ENCODE measurements around the gene STXBP4.

STXBP4 gene

GRCh38 chr17:54924405-54924804 lies 44.2 kb upstream of the STXBP4 start:
- Histone ChIP-seq H3K4me2 (ENCODE audit: low read depth, low read length) (no peak overlapping the region), H3K79me2 (ENCODE audit: low read length) (no peaks in the 10 kb centered on the region), H3K36me3 (replicated peaks; ENCODE audit: insufficient read depth, low read length) (no peaks in the 10 kb centered on the region), H3K27ac (ENCODE audit: low read length) (no peak overlapping the region), H3F3A (ENCODE audit: insufficient read depth, low read length) (no peaks in the 10 kb centered on the region), H3K4me1 (ENCODE audit: low read length) (no peaks in the 10 kb centered on the region), H3K9me3 (replicated peaks; ENCODE audit: insufficient read depth, low read length) (no peaks in the 10 kb centered on the region), H3K27me3 (replicated peaks; ENCODE audit: insufficient read depth, low read length) (no peaks in the 10 kb centered on the region), H2AFZ (ENCODE audit: low read length) (no peak overlapping the region), H3K9me2 (replicated peaks; ENCODE audit: insufficient read depth, low read length) (no peaks in the 10 kb centered on the region), H3K9ac (ENCODE audit: low read length) (no peak overlapping the region), H3K4me3 (ENCODE audit: low read length) (no peak overlapping the region), H4K20me1 (ENCODE audit: insufficient read depth, low read length) (no peaks in the 10 kb centered on the region)
- no peak for DNase-seq
- no peak for TF ChIP-seq EZH2 (optimal IDR thresholded peaks at IDR 0.05; ENCODE audit: low read depth, low read length)
- no peak for TF ChIP-seq CTCF (IDR thresholded peaks at IDR 0.05; ENCODE audit: low read length)
- TF ChIP-seq EZH2phosphoT487 (IDR thresholded peaks at IDR 0.05; ENCODE audit: low read length): no peak

GRCh38 chr17:54927525-54927924 lies 41.0 kb upstream of the STXBP4 start:
- Histone ChIP-seq H3K9me3 (replicated peaks; ENCODE audit: insufficient read depth, low read length) (no peaks in the 10 kb centered on the region), H3K36me3 (replicated peaks; ENCODE audit: insufficient read depth, low read length) (no peaks in the 10 kb centered on the region), H3K79me2 (ENCODE audit: low read length) (no peaks in the 10 kb centered on the region), H3K4me2 (ENCODE audit: low read depth, low read length) (no peak overlapping the region), H3K9me2 (replicated peaks; ENCODE audit: insufficient read depth, low read length) (no peaks in the 10 kb centered on the region), H3K9ac (ENCODE audit: low read length) (no peak overlapping the region), H4K20me1 (ENCODE audit: insufficient read depth, low read length) (no peaks in the 10 kb centered on the region), H2AFZ (ENCODE audit: low read length) (no peak overlapping the region), H3K4me3 (ENCODE audit: low read length) (no peak overlapping the region), H3K27ac (ENCODE audit: low read length) (no peak overlapping the region), H3K4me1 (ENCODE audit: low read length) (no peaks in the 10 kb centered on the region), H3K27me3 (replicated peaks; ENCODE audit: insufficient read depth, low read length) (no peaks in the 10 kb centered on the region), H3F3A (ENCODE audit: insufficient read depth, low read length) (no peaks in the 10 kb centered on the region)
- TF ChIP-seq CTCF (IDR thresholded peaks at IDR 0.05; ENCODE audit: low read length) (no peak), EZH2phosphoT487 (IDR thresholded peaks at IDR 0.05; ENCODE audit: low read length) (no peak), EZH2 (optimal IDR thresholded peaks at IDR 0.05; ENCODE audit: low read depth, low read length) (no peak)
- DNase-seq: no peak

GRCh38 chr17:54932711-54933110 lies 35.9 kb upstream of the STXBP4 start:
- Histone ChIP-seq H3K4me3 (ENCODE audit: low read length) (no peak overlapping the region), H3K4me2 (ENCODE audit: low read depth, low read length) (no peak overlapping the region), H3K27ac (ENCODE audit: low read length) (no peak overlapping the region), H3K79me2 (ENCODE audit: low read length) (no peaks in the 10 kb centered on the region), H3K36me3 (replicated peaks; ENCODE audit: insufficient read depth, low read length) (no peaks in the 10 kb centered on the region), H3K27me3 (replicated peaks; ENCODE audit: insufficient read depth, low read length) (no peaks in the 10 kb centered on the region), H2AFZ (ENCODE audit: low read length) (no peak overlapping the region), H3K9ac (ENCODE audit: low read length) (no peak overlapping the region), H3K9me3 (replicated peaks; ENCODE audit: insufficient read depth, low read length) (no peaks in the 10 kb centered on the region), H3F3A (ENCODE audit: insufficient read depth, low read length) (no peaks in the 10 kb centered on the region), H3K9me2 (replicated peaks; ENCODE audit: insufficient read depth, low read length) (no peaks in the 10 kb centered on the region), H3K4me1 (ENCODE audit: low read length) (no peaks in the 10 kb centered on the region), H4K20me1 (ENCODE audit: insufficient read depth, low read length) (no peaks in the 10 kb centered on the region)
- DNase-seq: no peak
- TF ChIP-seq EZH2 (optimal IDR thresholded peaks at IDR 0.05; ENCODE audit: low read depth, low read length): no peak
- TF ChIP-seq EZH2phosphoT487 (IDR thresholded peaks at IDR 0.05; ENCODE audit: low read length): no peak
- no peak for TF ChIP-seq CTCF (IDR thresholded peaks at IDR 0.05; ENCODE audit: low read length)

All from MM.1S (cell line).